ENCODE data around the gene ASPHD2.

The ASPHD2 gene

DNA sequence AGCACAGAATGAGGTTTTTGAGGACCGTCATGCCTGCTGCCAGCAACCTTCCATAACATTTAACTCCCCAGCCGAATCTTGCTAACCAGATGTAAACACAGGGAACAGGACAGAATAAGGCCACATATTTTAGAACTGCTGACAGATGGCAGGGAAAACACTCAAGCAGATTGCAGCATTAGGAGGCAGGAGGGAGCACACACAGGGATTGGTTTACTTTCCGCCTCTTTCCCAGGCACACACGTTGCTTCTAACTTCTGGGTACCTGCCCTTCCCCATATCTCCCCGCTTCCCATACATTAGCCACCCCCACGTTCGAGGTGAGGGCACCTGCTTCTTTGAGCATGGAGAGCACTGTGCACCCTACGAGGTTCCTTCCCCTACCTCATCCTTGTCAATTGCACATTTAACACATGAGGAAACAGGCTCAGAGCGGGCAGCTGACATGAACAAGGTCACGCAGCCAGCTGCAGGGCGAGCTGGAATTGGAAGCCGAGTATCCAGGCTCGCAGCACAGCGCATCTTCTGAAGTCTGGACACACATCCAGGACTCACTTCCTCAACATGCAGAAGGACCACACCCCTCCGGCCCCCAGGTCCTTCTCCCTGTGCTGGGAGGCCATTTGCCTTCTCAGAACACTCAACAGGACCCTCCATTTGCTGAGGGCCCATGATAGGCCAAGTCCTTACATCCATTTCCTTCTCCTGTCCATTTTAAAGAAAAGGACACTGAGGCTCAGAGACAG lies 18.7 kb downstream of the ASPHD2 start:
- no peak for DNase-seq

DNA sequence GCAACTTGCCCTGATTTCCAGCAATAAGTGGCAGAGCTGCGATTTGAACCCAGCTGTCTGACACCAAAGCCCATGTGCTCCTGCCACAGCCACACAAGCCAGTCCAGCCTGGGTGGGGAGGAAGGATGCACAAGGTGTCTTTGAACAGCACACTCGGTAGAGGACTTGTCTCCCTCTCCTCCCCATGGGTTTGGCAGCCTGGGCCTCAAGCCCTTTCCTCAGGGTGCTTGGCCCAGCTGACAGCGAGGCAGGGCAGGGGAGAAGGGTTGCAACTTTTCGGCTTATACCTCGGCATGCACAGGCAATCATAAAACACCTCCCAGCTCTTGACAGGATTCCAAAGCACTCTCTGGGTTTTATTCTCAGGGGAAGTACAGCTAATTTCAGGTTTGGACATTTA lies 19.3 kb downstream of the ASPHD2 start:
- no peak for DNase-seq

GRCh38 chr22:26448941-26449340 lies 19.9 kb downstream of the ASPHD2 start:
- DNase-seq, result no peak

DNA sequence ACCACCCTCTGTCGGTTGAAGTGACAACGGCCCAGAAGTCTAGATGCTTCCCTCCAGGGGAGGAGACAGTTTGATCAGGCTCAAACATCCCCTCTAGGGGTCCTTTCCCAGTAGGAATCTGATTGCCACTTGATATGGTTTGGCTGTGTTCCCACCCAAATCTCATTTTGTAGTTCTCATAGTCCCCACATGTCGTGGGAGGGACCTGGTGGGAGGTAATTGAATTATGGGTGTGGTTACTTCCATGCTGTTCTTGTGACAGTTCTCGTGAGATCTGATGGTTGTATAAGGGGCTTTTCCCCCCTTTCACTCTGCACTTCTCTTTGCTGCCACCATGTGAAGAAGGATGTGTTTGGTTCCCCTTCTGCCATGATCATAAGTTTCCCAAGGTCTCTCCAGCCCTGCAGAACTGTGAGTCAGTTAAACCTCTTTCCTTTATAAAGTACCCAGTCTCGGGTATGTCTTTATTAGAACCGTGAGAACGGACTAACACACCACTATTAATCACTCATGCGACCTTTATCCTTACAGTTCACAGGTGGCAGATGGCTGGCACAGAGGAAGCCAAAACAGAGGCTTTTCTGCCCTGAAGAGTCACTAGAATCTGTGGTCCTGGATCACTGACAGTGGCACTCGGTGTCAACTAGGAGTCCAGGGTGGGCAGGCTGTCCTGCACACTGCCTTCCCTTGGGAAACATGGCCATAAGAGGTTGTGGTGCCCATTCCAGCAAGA lies 21.6 kb downstream of the ASPHD2 start:
- no peak for DNase-seq

- DNase-seq, result no peak
Measured at GRCh38 chr22:26452236-26453016, 23.4 kb downstream of the ASPHD2 start.

DNA sequence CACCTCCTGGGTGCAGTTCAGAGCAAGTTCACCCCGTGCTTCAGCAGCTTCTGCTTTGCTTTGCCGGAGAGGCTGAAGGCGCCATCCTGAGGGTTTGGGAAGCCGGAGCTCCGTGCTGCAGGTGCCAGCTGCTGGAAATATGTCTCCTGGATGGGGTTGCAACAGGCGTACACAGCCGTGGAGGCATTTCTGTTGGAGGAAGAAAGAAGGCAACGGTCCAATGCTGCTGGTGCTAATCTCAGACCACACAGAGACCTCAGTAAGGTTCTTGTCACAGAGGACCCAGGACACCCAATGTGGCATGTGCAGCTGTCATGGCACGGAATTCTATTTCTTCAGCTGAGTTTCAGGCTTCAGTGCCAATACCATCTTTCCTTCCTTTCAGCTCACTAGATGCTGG lies 24.2 kb downstream of the ASPHD2 start:
- no peak for DNase-seq

- no peak for DNase-seq
Measured at GRCh38 chr22:26453812-26454500, 24.9 kb downstream of the ASPHD2 start.

DNA sequence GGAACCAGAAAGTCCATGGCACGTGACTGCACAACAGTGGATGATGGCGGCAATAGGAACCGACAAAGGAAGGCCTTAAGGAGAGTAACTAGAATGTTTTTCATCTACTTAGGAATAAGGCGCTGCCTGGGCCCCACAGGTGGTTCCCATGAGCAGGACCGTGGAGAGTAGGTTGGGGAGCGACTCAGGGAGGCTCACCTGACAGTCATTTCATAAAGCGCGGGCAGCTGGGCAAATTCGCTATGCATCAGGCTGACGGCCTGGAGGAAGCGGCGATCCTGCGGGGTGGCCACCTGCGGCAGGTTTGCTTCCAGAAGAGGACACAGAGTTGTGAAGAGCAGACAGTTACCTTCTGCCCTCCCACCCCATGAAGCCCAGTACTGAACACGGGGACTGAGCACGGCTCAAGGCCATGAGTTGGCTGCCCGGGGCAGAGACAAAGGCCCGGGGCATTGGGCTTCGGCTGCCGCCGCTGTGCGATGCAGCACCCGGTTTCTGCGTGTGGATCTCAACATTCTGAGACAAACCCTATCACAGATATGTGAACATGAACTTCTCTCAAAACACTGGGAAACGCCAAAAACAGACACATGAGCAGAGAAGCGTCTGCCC lies 28.7 kb downstream of the ASPHD2 start:
- DNase-seq, result no peak

- DNase-seq, result no peak
Measured at GRCh38 chr22:26460202-26460601, 31.1 kb downstream of the ASPHD2 start.

DNA sequence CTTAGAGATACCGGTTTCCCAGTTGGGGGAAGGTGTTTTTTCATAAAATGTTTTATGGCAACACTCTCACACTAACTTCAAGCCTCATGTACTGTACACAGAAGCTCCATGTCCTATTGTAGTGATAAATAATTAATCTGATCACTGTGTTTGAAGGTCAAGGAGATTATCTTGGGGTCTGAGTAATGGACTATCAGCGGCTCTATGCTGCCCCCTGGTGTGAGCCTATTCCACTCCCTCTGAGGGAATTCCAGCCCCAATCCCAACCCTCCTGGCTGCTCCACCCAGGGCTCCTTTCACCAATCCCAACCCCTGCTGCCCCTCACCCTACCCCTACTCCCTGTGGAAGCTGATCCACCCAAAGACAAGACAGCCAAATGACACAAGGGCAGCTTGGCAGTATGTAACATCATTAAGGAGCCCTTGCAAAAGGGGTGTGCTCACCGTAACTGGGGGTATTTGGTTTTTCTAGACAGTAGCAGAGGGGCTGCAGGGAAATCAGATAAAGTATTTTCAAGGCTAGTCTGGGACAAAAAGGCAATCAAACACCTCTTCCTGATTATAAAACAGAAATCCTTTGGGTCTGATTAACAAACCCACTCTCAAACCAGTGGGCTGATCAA lies 32.2 kb downstream of the ASPHD2 start:
- DNase-seq, result peak; percentile 28

- no peak for DNase-seq
Measured at GRCh38 chr22:26462051-26462450, 33.0 kb downstream of the ASPHD2 start.

- DNase-seq, result no peak
Measured at GRCh38 chr22:26462641-26463040, 33.6 kb downstream of the ASPHD2 start.

DNA sequence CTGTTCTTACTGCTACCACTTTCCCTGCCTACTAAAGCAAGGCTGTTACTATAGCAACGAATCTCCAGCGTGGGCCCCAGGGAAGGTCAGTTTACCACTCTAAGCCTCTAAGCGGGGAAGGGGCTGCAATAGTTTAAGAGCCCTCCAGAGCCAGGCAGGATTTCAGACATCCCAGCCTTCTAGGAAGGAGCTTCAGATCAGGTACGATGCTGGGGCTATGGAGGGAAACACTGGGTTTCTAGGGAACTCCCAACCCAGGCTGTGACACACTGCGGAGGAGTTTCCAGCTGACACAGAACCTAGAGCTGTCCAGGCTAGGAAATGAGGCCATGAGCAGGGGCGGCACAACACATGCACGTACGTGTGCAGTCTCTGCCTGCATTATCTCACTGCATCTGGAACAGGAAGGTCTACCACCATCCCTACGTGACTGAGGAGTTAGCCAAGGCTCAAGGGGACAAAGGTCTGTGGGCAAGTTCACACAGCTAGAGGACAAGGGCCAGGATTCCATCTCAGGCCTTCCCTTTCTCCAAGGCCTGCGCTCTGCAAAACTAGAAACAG lies 34.1 kb downstream of the ASPHD2 start:
- no peak for DNase-seq

DNA sequence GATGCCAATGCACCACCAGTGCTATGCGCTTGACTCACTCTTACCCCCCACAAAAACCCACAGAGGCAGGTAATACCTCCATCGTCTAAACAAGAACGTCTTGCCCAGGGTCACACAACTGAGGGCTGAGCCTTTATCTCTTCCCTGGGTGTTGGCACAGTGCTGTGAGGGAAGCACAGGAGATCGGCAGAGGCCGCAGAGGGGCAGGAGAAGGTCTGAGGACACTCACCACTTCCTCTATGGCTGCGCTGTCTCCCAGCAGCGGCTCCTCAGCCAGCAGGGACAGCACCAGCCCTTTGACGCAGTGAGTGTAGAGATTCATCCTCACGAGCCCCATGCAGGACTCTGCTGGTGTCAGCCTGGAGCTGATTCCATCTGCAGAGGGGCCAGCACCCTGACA lies 34.6 kb downstream of the ASPHD2 start:
- DNase-seq, result no peak

GRCh38 chr22:26464312-26464711 lies 35.3 kb downstream of the ASPHD2 start:
- no peak for DNase-seq

DNA sequence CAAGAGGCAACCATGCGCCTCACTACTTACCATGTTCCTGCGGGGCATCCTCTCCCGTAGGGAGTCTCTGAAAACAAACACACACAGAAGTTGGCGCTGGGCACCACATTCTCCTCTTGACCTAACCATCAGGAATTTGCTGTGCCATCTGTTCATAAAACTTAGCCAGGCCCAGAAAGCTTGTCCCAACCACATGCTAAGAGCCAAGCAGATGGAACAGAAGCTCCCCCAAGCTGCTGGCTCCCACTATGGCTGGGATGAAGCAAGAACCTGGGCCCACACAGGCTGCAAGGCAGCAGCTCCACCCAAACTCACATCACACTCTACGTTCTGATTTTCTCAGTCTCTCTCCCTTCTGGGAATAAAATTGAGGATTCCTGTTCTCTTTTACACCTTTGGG lies 37.1 kb downstream of the ASPHD2 start:
- no peak for DNase-seq

DNA sequence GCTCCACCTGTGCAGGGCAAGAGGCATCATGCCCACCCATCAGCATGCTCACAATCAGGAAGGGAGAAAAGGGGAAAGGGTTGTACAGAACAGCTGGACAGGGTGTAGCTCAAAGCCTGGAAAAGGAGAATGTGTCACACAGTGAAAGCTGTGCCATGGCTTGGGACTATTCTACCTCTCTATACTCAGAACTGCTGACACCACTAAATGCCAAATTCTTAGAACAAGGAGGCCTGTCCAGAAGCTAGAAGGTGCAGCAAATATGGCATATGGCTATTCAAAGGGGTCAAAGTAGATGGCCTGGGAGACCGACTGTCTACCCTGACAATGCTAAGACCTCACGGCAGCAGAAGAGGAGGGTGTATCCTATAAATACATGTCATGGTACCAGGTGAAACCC lies 41.7 kb downstream of the ASPHD2 start:
- no peak for DNase-seq

DNA sequence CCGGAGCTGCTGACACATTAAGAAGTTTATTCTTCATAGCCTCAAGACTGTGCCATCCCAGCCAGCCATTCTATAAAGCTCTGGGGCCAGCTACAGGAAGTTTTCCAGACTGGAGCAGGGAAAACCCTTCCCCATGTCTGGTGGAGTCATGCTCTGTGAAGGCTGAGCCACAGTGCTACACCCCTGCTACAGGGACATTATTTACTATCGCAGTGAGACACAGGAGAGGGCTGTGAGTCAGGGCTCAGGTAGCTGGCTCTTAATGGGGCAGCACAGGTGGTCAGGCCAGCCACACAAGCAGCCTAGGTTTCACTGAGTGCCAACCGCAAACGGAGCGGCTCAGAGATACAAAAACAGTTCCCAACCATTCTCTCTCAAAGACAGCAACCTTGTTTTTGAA lies 42.5 kb downstream of the ASPHD2 start:
- no peak for DNase-seq

DNA sequence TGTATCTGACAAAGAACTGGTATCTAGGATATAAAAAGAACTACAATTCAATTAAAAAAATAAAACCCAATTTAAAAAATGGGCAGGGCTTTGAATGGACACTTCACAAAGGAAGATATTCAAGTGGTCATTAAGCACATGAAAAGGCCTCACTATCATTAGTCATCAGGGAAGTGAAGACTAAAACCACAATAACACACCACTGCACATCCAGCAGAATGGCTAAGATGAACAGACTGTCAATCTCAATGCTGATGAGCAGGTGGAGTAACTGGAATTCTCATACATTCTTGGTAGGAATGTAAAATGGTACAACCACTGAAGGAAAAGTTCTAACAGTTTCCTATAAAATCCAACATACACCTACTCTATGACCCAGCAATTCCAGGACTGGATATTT lies 45.6 kb downstream of the ASPHD2 start:
- DNase-seq, result no peak

GRCh38 chr22:26476705-26477340 lies 47.8 kb downstream of the ASPHD2 start:
- DNase-seq, result no peak

DNA sequence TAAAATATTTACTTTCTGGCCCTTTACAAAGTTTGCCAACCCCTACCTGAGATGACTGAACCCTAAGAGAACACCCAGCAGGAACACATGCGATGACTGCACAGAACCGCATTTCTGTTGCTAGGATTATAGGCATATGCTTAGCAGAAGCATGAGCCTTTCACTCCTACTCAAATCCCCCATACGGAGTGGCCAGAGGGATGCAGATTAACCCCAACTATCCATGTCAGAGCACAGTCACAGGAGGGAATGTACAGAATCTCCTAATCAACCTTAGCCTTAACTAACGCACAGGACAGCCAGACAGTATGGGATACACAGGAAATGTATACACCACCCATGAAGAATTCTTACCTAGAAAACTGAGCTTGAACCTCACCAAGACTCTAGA lies 48.3 kb downstream of the ASPHD2 start:
- DNase-seq, result no peak
